Stomach smooth muscle (tissue), 2 donors: ENCODE data around the gene PLCB4.

Source experiments
- H3K27ac ChIP-seq: one replicate; pipeline ENCODE4 v1.7.0; 2013; ENCODE audit warnings: mild to moderate bottlenecking, low read length, inconsistent platforms
- H3K27me3 ChIP-seq, 2 donors: one replicate each; pipeline ENCODE4 v1.7.0; 2013; ENCODE audit warnings: low read length in 2 of 2; ENCODE audit not compliant: insufficient read depth in 2 of 2, control insufficient read depth in 1 of 2
- H3K36me3 ChIP-seq, 2 donors: one replicate each; pipeline ENCODE4 v1.7.0; 2013; ENCODE audit warnings: low read length in 2 of 2; ENCODE audit not compliant: control insufficient read depth in 2 of 2, insufficient read depth in 2 of 2
- H3K4me1 ChIP-seq: one replicate; pipeline ENCODE4 v1.7.0; 2013; ENCODE audit warnings: low read length; ENCODE audit not compliant: control insufficient read depth, insufficient read depth
- H3K4me3 ChIP-seq, 2 donors: one replicate each; pipeline ENCODE4 v1.7.0; 2013; ENCODE audit warnings: low read length in 2 of 2
- H3K9ac ChIP-seq, 2 donors: one replicate each; pipeline ENCODE4 v1.7.0; 2013; ENCODE audit warnings: low read length in 2 of 2, mild to moderate bottlenecking in 1 of 2
- H3K9me3 ChIP-seq, 2 donors: one replicate each; pipeline ENCODE4 v1.7.0; 2013; ENCODE audit warnings: low read length in 2 of 2; ENCODE audit not compliant: control insufficient read depth in 2 of 2
- donor health status: healthy.
- donor health status: Pancreatic carcinoma.

Gene PLCB4

GRCh38 chr20:9399322-9399721, 330.4 kb downstream of the PLCB4 start:
- Histone ChIP-seq H3K9me3 (peaks cover 0 to 3% of the 10 kb centered on the region in 2 donors), H3K4me3 (no peak overlapping the region), H3K9ac (no peak overlapping the region), H3K27ac (no peak overlapping the region), H3K4me1 (no peaks in the 10 kb centered on the region), H3K36me3 (peaks cover 4 to 6% of the 10 kb centered on the region in 2 donors), H3K27me3 (no peaks in the 10 kb centered on the region)

- peaks cover 0 to 3% of the 10 kb centered on the region in 2 donors for H3K9me3 ChIP-seq
- no peak overlapping the region for H3K4me3 ChIP-seq
- no peak overlapping the region for H3K27ac ChIP-seq
- no peaks in the 10 kb centered on the region for H3K27me3 ChIP-seq
- peaks cover 4 to 6% of the 10 kb centered on the region in 2 donors for H3K36me3 ChIP-seq
- no peaks in the 10 kb centered on the region for H3K4me1 ChIP-seq
- H3K9ac ChIP-seq: no peak overlapping the region
Observed at GRCh38 chr20:9400171-9401025, 331.5 kb downstream of the PLCB4 start.

- Histone ChIP-seq H3K36me3 (peaks cover 4 to 6% of the 10 kb centered on the region in 2 donors), H3K9ac (no peak overlapping the region), H3K27ac (no peak overlapping the region), H3K9me3 (peaks cover 0 to 3% of the 10 kb centered on the region in 2 donors), H3K4me3 (no peak overlapping the region), H3K4me1 (no peaks in the 10 kb centered on the region), H3K27me3 (no peaks in the 10 kb centered on the region)
Observed at GRCh38 chr20:9401371-9401770, 332.5 kb downstream of the PLCB4 start.

GRCh38 chr20:9402141-9402540, 333.3 kb downstream of the PLCB4 start:
- H3K9ac ChIP-seq: no peak overlapping the region
- H3K36me3 ChIP-seq: peaks cover 4 to 6% of the 10 kb centered on the region in 2 donors
- no peak overlapping the region for H3K27ac ChIP-seq
- H3K4me3 ChIP-seq: no peak overlapping the region
- H3K27me3 ChIP-seq: no peaks in the 10 kb centered on the region
- no peaks in the 10 kb centered on the region for H3K4me1 ChIP-seq
- H3K9me3 ChIP-seq: peaks cover 0 to 3% of the 10 kb centered on the region in 2 donors

- H3K27ac ChIP-seq: no peak overlapping the region
- H3K27me3 ChIP-seq: no peaks in the 10 kb centered on the region
- H3K9ac ChIP-seq: no peak overlapping the region
- no peak overlapping the region for H3K4me3 ChIP-seq
- H3K9me3 ChIP-seq: peaks cover 0 to 3% of the 10 kb centered on the region in 2 donors
- H3K4me1 ChIP-seq: no peaks in the 10 kb centered on the region
- peaks cover 4 to 6% of the 10 kb centered on the region in 2 donors for H3K36me3 ChIP-seq
Observed at GRCh38 chr20:9402546-9402945, 333.7 kb downstream of the PLCB4 start.

GRCh38 chr20:9403448-9403847, 334.6 kb downstream of the PLCB4 start:
- Histone ChIP-seq H3K27me3 (no peaks in the 10 kb centered on the region), H3K4me1 (no peaks in the 10 kb centered on the region), H3K36me3 (peaks cover 4 to 8% of the 10 kb centered on the region in 2 donors), H3K9me3 (peaks cover 0 to 3% of the 10 kb centered on the region in 2 donors), H3K4me3 (no peak overlapping the region), H3K27ac (no peak overlapping the region), H3K9ac (no peak overlapping the region)

GRCh38 chr20:9407805-9408421, 339.0 kb downstream of the PLCB4 start:
- no peaks in the 10 kb centered on the region for H3K27me3 ChIP-seq
- H3K4me3 ChIP-seq: no peak overlapping the region
- H3K27ac ChIP-seq: no peak overlapping the region
- H3K4me1 ChIP-seq: no peaks in the 10 kb centered on the region
- H3K36me3 ChIP-seq: peaks cover 1 to 13% of the 10 kb centered on the region in 2 donors
- peaks cover 0 to 1% of the 10 kb centered on the region in 2 donors for H3K9me3 ChIP-seq
- no peak overlapping the region for H3K9ac ChIP-seq

GRCh38 chr20:9408422-9409300, 339.8 kb downstream of the PLCB4 start:
- Histone ChIP-seq H3K27me3 (no peaks in the 10 kb centered on the region), H3K9me3 (no peaks in the 10 kb centered on the region), H3K36me3 (peaks cover 0 to 12% of the 10 kb centered on the region in 2 donors), H3K4me3 (no peak overlapping the region), H3K9ac (no peak overlapping the region), H3K27ac (no peak overlapping the region), H3K4me1 (no peaks in the 10 kb centered on the region)

- Histone ChIP-seq H3K9me3 (no peaks in the 10 kb centered on the region), H3K9ac (no peak overlapping the region), H3K27ac (no peak overlapping the region), H3K4me1 (no peaks in the 10 kb centered on the region), H3K27me3 (no peaks in the 10 kb centered on the region), H3K4me3 (no peak overlapping the region), H3K36me3 (peaks cover 0 to 12% of the 10 kb centered on the region in 2 donors)
Observed at GRCh38 chr20:9409352-9409751, 340.5 kb downstream of the PLCB4 start.

GRCh38 chr20:9409981-9410380, 341.1 kb downstream of the PLCB4 start:
- peaks cover 0 to 12% of the 10 kb centered on the region in 2 donors for H3K36me3 ChIP-seq
- H3K9ac ChIP-seq: no peak overlapping the region
- H3K27me3 ChIP-seq: no peaks in the 10 kb centered on the region
- no peaks in the 10 kb centered on the region for H3K9me3 ChIP-seq
- no peak overlapping the region for H3K27ac ChIP-seq
- no peak overlapping the region for H3K4me3 ChIP-seq
- H3K4me1 ChIP-seq: no peaks in the 10 kb centered on the region
